DND-41 (cell line): ENCODE data around the gene SULT2B1.

Source experiments
- ATAC-seq: fragments of 200-7000 bp; cut with Tn5 transposase; 3 replicates; pipeline ENCODE4 v1.9.1; 2021; ENCODE audit warnings: low read depth; ENCODE audit not compliant: insufficient read depth
- DNase-seq: peaks from one replicate; pipeline ENCODE4 v3.0.0-alpha.2; 2020
- H2AFZ ChIP-seq: 2 replicates; pipeline ENCODE4 v1.6.0; 2012; ENCODE audit warnings: low read depth, low read length
- H3K27ac ChIP-seq: 2 replicates; pipeline ENCODE4 v1.5.1; 2012; ENCODE audit warnings: low read length, inconsistent platforms
- H3K27me3 ChIP-seq: fragments of 200-600 bp; sonication (generic); 2 replicates; pipeline ENCODE4 v1.6.0; 2012; ENCODE audit warnings: low read length, mild to moderate bottlenecking, inconsistent platforms; ENCODE audit not compliant: insufficient read depth, poor library complexity
- H3K36me3 ChIP-seq: 2 replicates; pipeline ENCODE4 v1.5.1; 2012; ENCODE audit warnings: low read length, inconsistent platforms; ENCODE audit not compliant: insufficient read depth
- H3K4me1 ChIP-seq: 2 replicates; pipeline ENCODE4 v1.5.1; 2012; ENCODE audit warnings: mild to moderate bottlenecking, low read length; ENCODE audit not compliant: insufficient read depth
- H3K4me2 ChIP-seq: 2 replicates; pipeline ENCODE4 v1.6.0; 2012; ENCODE audit warnings: mild to moderate bottlenecking, moderate library complexity, low read length, inconsistent platforms; ENCODE audit not compliant: insufficient read depth
- H3K4me3 ChIP-seq, 2 experiments: fragments of 200-600 bp in 1 of 2; shearing (Covaris generic) in 1 of 2; 2 replicates each; pipeline ENCODE4 v1.5.1; 2012 to 2016; ENCODE audit warnings: inconsistent platforms in 2 of 2, low read length in 2 of 2, mild to moderate bottlenecking in 2 of 2, low read depth in 1 of 2, moderate library complexity in 1 of 2
- H3K79me2 ChIP-seq: 2 replicates; pipeline ENCODE4 v1.6.0; 2012; ENCODE audit warnings: low read length, inconsistent platforms; ENCODE audit not compliant: insufficient read depth
- H3K9ac ChIP-seq: 2 replicates; pipeline ENCODE4 v1.6.0; 2012; ENCODE audit warnings: low read depth, mild to moderate bottlenecking, inconsistent platforms, low read length, moderate library complexity
- H3K9me3 ChIP-seq: 2 replicates; pipeline ENCODE4 v1.5.1; 2012; ENCODE audit warnings: low read length, moderate library complexity, mild to moderate bottlenecking, inconsistent platforms; ENCODE audit not compliant: insufficient read depth, severe bottlenecking
- H4K20me1 ChIP-seq: 2 replicates; pipeline ENCODE4 v1.6.0; 2012; ENCODE audit warnings: low read length; ENCODE audit not compliant: insufficient read depth
- EZH2 ChIP-seq: IDR thresholded peaks from 3 replicates; pipeline ENCODE4 v1.6.1; 2012; ENCODE audit warnings: borderline replicate concordance, low read depth, mild to moderate bottlenecking, moderate library complexity, low read length, inconsistent platforms; ENCODE audit not compliant: severe bottlenecking
- TF ChIP-seq, protein P1 (sequence below): IDR thresholded peaks from 2 replicates; pipeline ENCODE4 v1.5.1; 2012; ENCODE audit warnings: borderline replicate concordance, low read length, moderate library complexity, mild to moderate bottlenecking; ENCODE audit not compliant: poor library complexity, severe bottlenecking; ENCODE audit errors: extremely low read depth

Gene SULT2B1

DNA sequence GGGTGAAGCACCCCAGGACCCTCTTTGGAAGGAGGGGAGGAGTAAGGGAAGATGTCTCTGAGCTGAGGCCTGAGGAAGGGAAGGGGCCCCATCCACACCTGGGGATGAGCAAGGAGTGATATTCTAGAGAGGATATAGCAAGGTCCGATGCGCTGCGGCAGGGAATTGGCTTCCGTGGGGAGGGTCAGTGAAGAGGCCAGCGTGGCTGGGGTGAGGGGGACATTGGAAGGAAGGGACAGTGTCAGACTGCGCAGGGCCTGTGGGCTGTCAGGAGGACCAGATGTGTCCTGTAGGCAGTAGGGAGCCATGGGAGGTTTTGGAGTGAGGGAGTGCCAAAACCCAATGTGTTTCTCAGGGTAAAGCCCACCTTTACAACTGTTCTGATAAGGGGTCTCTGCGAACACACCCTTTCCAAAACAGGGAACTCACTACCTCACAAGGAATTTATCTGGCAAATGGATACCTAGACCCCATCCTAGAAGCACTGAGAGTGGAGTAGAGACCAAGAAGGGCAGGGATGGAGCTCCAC, 44.0 kb upstream of the SULT2B1 start:
- DNase-seq (no peak), ATAC-seq (no peak)
- no peaks in the 10 kb centered on the region for H3K9me3 ChIP-seq
- H3K27ac ChIP-seq = no peak overlapping the region
- no peak overlapping the region for H3K9ac ChIP-seq
- H3K4me1 ChIP-seq = peaks cover 14% of the 10 kb centered on the region
- H3K4me3 ChIP-seq = no peak overlapping the region
- no peak overlapping the region for H2AFZ ChIP-seq
- TF ChIP-seq EZH2 = no peak
- TF ChIP-seq, protein P1, sequence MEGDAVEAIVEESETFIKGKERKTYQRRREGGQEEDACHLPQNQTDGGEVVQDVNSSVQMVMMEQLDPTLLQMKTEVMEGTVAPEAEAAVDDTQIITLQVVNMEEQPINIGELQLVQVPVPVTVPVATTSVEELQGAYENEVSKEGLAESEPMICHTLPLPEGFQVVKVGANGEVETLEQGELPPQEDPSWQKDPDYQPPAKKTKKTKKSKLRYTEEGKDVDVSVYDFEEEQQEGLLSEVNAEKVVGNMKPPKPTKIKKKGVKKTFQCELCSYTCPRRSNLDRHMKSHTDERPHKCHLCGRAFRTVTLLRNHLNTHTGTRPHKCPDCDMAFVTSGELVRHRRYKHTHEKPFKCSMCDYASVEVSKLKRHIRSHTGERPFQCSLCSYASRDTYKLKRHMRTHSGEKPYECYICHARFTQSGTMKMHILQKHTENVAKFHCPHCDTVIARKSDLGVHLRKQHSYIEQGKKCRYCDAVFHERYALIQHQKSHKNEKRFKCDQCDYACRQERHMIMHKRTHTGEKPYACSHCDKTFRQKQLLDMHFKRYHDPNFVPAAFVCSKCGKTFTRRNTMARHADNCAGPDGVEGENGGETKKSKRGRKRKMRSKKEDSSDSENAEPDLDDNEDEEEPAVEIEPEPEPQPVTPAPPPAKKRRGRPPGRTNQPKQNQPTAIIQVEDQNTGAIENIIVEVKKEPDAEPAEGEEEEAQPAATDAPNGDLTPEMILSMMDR = no peak
- H3K36me3 ChIP-seq = no peaks in the 10 kb centered on the region
- H3K4me2 ChIP-seq = no peak overlapping the region
- no peaks in the 10 kb centered on the region for H3K27me3 ChIP-seq
- H4K20me1 ChIP-seq = no peaks in the 10 kb centered on the region
- no peaks in the 10 kb centered on the region for H3K79me2 ChIP-seq

DNA sequence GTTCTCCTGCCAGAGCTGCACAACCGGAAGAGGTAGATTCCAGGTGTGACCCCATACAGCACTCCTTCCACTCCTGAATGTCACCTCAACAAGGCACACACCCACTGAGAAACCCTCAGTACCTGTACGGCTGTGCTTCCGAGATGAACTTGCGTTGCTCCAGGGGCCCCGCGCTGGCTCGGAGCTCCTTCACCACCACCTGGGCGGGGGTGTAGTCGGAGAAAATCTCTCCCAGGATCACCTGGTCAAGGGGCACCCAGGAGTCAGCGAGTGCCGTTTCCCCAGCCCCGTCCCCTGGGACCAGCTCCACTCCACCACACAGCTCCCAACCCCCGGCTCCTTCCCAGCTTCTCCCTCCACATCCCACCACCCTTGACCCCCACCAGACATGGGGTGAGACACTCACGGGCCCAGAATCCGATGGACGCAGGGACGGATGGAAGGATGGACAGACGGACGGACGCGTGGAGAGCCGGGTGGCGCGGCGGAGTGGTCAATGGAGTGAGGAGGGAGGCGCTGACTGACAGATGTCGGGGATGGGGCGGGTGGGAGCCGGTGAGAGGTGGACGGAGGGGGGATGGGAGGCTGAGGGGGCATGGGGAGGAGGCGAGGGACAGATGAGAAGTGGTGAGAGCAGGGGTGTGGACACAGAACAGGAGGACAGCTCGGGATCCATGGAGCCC, 43.1 kb upstream of the SULT2B1 start:
- Histone ChIP-seq H3K36me3 (no peaks in the 10 kb centered on the region), H3K4me2 (no peak overlapping the region)

DNA sequence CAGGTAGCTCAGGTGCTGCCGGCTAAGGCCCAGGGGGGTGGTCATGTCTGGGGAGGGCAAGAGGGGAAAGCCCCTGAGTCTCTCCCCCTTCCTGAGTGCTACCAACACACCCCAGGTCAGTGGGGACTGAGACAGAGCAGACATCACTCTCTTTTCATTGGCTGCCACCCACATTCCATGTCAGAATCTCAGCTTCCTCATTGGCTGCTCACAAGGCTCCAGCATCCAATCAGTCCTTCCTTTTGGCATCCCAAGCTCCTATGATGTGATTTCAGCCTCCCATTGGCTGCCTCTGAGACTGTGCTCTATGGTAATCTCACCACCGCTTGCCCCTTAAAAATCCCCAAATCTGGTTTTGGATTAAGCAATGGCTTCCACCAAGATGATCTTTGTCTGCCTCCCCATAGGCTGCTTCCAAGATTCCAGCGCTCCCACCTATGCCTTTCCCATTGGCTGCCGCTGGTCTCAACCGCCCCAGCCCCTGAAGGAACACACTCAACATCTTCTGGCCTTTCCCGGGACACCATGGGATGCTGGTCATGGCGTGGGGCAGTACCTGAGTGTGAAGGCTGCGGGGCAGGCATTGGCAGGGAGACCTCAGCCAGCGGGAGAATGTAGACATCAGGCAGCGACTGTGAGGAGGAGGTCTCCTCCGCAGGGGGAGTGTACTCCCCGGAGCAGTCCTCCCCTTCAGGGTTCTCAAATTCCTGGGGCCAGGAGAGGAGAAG, 42.3 kb upstream of the SULT2B1 start:
- Histone ChIP-seq H3K9me3 (no peaks in the 10 kb centered on the region), H3K4me2 (no peak overlapping the region), H3K27ac (no peak overlapping the region), H3K79me2 (no peaks in the 10 kb centered on the region), H3K9ac (no peak overlapping the region), H3K4me1 (peaks cover 28% of the 10 kb centered on the region), H3K4me3 (no peak overlapping the region), H4K20me1 (no peaks in the 10 kb centered on the region), H3K36me3 (no peaks in the 10 kb centered on the region), H2AFZ (no peak overlapping the region), H3K27me3 (no peaks in the 10 kb centered on the region)
- DNase-seq = no peak
- no peak for ATAC-seq
- TF ChIP-seq, protein P1 = no peak
- TF ChIP-seq EZH2 = no peak

More for the DNA sequence above, 43.1 kb upstream of the SULT2B1 start:
- H3K9ac ChIP-seq = no peak overlapping the region
- H3K9me3 ChIP-seq = no peaks in the 10 kb centered on the region
- H3K79me2 ChIP-seq = no peaks in the 10 kb centered on the region
- ATAC-seq = no peak
- peaks cover 23% of the 10 kb centered on the region for H3K4me1 ChIP-seq
- H3K4me3 ChIP-seq = no peak overlapping the region
- H3K27ac ChIP-seq = no peak overlapping the region
- no peak overlapping the region for H2AFZ ChIP-seq
- DNase-seq = no peak
- TF ChIP-seq, protein P1 = no peak
- no peak for TF ChIP-seq EZH2
- no peaks in the 10 kb centered on the region for H4K20me1 ChIP-seq
- H3K27me3 ChIP-seq = no peaks in the 10 kb centered on the region
